ENCODE data around the gene PCBP3.

PCBP3 gene

GRCh38 chr21:45983981-45984551 lies 340.5 kb downstream of the PCBP3 start:
- 92% methylated on average over 38 of the region's 38 CpGs for WGBS
- Histone ChIP-seq H3K79me1 (replicated peaks; ENCODE audit: low read length, poor library complexity, severe bottlenecking) (peaks cover 18% of the 10 kb centered on the region), H3K4ac (ENCODE audit: low read depth in 1 of 2, low read length in 2 of 2) (peak overlapping the region in 1 of 2 experiments; percentile 13), H2BK120ac (ENCODE audit: low read depth, low read length) (no peak overlapping the region), H2BK12ac (ENCODE audit: low read length in 2 of 2) (peak overlapping the region in 1 of 2 experiments; percentile 79), H2AFZ (ENCODE audit: low read depth, low read length) (no peak overlapping the region), H3K4me2 (ENCODE audit: low read length, poor library complexity, severe bottlenecking) (no peak overlapping the region), H2BK5ac (ENCODE audit: low read depth, low read length, poor library complexity, severe bottlenecking) (no peak overlapping the region), H4K91ac (ENCODE audit: low read length) (peak overlapping the region; percentile 48), H2BK15ac (ENCODE audit: low read depth, poor library complexity, severe bottlenecking) (no peak overlapping the region), H3K36me3 (ENCODE audit: control insufficient read depth in 1 of 2, insufficient read depth in 2 of 2, low read depth in 1 of 2, low read length in 2 of 2) (peaks cover 53 to 57% of the 10 kb centered on the region in 2 experiments), H3K4me1 (ENCODE audit: control insufficient read depth, insufficient read depth, low read depth, low read length) (peaks cover 23% of the 10 kb centered on the region), H4K8ac (ENCODE audit: low read length) (peak overlapping the region; percentile 21), H3K4me3 (ENCODE audit: insufficient read depth in 1 of 2, low read depth in 1 of 2, low read length in 2 of 2) (peak overlapping the region in 1 of 2 experiments; percentile 96), H3K18ac (ENCODE audit: low read depth in 1 of 2, low read length in 2 of 2) (peak overlapping the region in 1 of 2 experiments; percentile 89), H3K14ac (ENCODE audit: low read length in 2 of 2) (peak overlapping the region in 1 of 2 experiments; percentile 99), H3K27me3 (ENCODE audit: control insufficient read depth in 1 of 2, insufficient read depth in 1 of 2, low read length in 2 of 2) (no peaks in the 10 kb centered on the region), H3K27ac (ENCODE audit: low read length, poor library complexity, severe bottlenecking) (no peak overlapping the region), H3K9ac (ENCODE audit: low read length) (peak overlapping the region; percentile 98), H3K23ac (ENCODE audit: low read length in 2 of 2) (peak overlapping the region in 1 of 2 experiments; percentile 83), H3K9me3 (ENCODE audit: control insufficient read depth, low read length) (no peaks in the 10 kb centered on the region), H2AK5ac (ENCODE audit: low read length, severe bottlenecking) (no peak overlapping the region)
- no peak for DNase-seq

GRCh38 chr21:45984584-45985095 lies 341.1 kb downstream of the PCBP3 start:
- no peak overlapping the region for H2AFZ ChIP-seq (ENCODE audit: low read depth, low read length)
- peak overlapping the region in 1 of 2 experiments; percentile 89 for H3K18ac ChIP-seq (ENCODE audit: low read depth in 1 of 2, low read length in 2 of 2)
- H3K79me1 ChIP-seq (replicated peaks; ENCODE audit: low read length, poor library complexity, severe bottlenecking): peaks cover 21% of the 10 kb centered on the region
- H4K8ac ChIP-seq (ENCODE audit: low read length): no peak overlapping the region
- H3K4me1 ChIP-seq (ENCODE audit: control insufficient read depth, insufficient read depth, low read depth, low read length): peaks cover 19% of the 10 kb centered on the region
- no peak overlapping the region for H2BK5ac ChIP-seq (ENCODE audit: low read depth, low read length, poor library complexity, severe bottlenecking)
- H3K27ac ChIP-seq (ENCODE audit: low read length, poor library complexity, severe bottlenecking): no peak overlapping the region
- H3K9me3 ChIP-seq (ENCODE audit: control insufficient read depth, low read length): no peaks in the 10 kb centered on the region
- no peak overlapping the region for H2AK5ac ChIP-seq (ENCODE audit: low read length, severe bottlenecking)
- H2BK15ac ChIP-seq (ENCODE audit: low read depth, poor library complexity, severe bottlenecking): no peak overlapping the region
- H3K9ac ChIP-seq (ENCODE audit: low read length): peak overlapping the region; percentile 98
- H3K23ac ChIP-seq (ENCODE audit: low read length in 2 of 2): no peak overlapping the region
- WGBS: 69% methylated on average over 3 of the region's 3 CpGs
- no peak overlapping the region for H3K4ac ChIP-seq (ENCODE audit: low read depth in 1 of 2, low read length in 2 of 2)
- peak overlapping the region in 1 of 2 experiments; percentile 99 for H3K14ac ChIP-seq (ENCODE audit: low read length in 2 of 2)
- no peak overlapping the region for H3K4me2 ChIP-seq (ENCODE audit: low read length, poor library complexity, severe bottlenecking)
- H2BK12ac ChIP-seq (ENCODE audit: low read length in 2 of 2): peak overlapping the region in 1 of 2 experiments; percentile 19
- no peak overlapping the region for H2BK120ac ChIP-seq (ENCODE audit: low read depth, low read length)
- H4K91ac ChIP-seq (ENCODE audit: low read length): no peak overlapping the region
- DNase-seq: no peak
- peak overlapping the region in 1 of 2 experiments; percentile 96 for H3K4me3 ChIP-seq (ENCODE audit: insufficient read depth in 1 of 2, low read depth in 1 of 2, low read length in 2 of 2)
- peaks cover 56 to 61% of the 10 kb centered on the region in 2 experiments for H3K36me3 ChIP-seq (ENCODE audit: control insufficient read depth in 1 of 2, insufficient read depth in 2 of 2, low read depth in 1 of 2, low read length in 2 of 2)
- no peaks in the 10 kb centered on the region for H3K27me3 ChIP-seq (ENCODE audit: control insufficient read depth in 1 of 2, insufficient read depth in 1 of 2, low read length in 2 of 2)

- H3K36me3 ChIP-seq (ENCODE audit: control insufficient read depth in 1 of 2, insufficient read depth in 2 of 2, low read depth in 1 of 2, low read length in 2 of 2): peaks cover 66 to 72% of the 10 kb centered on the region in 2 experiments
- 95% methylated on average over 37 of the region's 37 CpGs for whole genome bisulfite sequencing
- peak overlapping the region; percentile 98 for H3K9ac ChIP-seq (ENCODE audit: low read length)
- H2BK5ac ChIP-seq (ENCODE audit: low read depth, low read length, poor library complexity, severe bottlenecking): no peak overlapping the region
- H3K27ac ChIP-seq (ENCODE audit: low read length, poor library complexity, severe bottlenecking): no peak overlapping the region
- no peak overlapping the region for H3K4ac ChIP-seq (ENCODE audit: low read depth in 1 of 2, low read length in 2 of 2)
- H3K4me3 ChIP-seq (ENCODE audit: insufficient read depth in 1 of 2, low read depth in 1 of 2, low read length in 2 of 2): peak overlapping the region in 1 of 2 experiments; percentile 96
- peaks cover 19% of the 10 kb centered on the region for H3K4me1 ChIP-seq (ENCODE audit: control insufficient read depth, insufficient read depth, low read depth, low read length)
- peaks cover 26% of the 10 kb centered on the region for H3K79me1 ChIP-seq (replicated peaks; ENCODE audit: low read length, poor library complexity, severe bottlenecking)
- H3K18ac ChIP-seq (ENCODE audit: low read depth in 1 of 2, low read length in 2 of 2): no peak overlapping the region
- no peaks in the 10 kb centered on the region for H3K9me3 ChIP-seq (ENCODE audit: control insufficient read depth, low read length)
- H4K8ac ChIP-seq (ENCODE audit: low read length): no peak overlapping the region
- H2AFZ ChIP-seq (ENCODE audit: low read depth, low read length): no peak overlapping the region
- no peak overlapping the region for H2BK15ac ChIP-seq (ENCODE audit: low read depth, poor library complexity, severe bottlenecking)
- H3K27me3 ChIP-seq (ENCODE audit: control insufficient read depth in 1 of 2, insufficient read depth in 1 of 2, low read length in 2 of 2): no peaks in the 10 kb centered on the region
- H4K91ac ChIP-seq (ENCODE audit: low read length): no peak overlapping the region
- no peak overlapping the region for H2AK5ac ChIP-seq (ENCODE audit: low read length, severe bottlenecking)
- H3K14ac ChIP-seq (ENCODE audit: low read length in 2 of 2): no peak overlapping the region
- DNase-seq: no peak
- H2BK12ac ChIP-seq (ENCODE audit: low read length in 2 of 2): no peak overlapping the region
- no peak overlapping the region for H3K4me2 ChIP-seq (ENCODE audit: low read length, poor library complexity, severe bottlenecking)
- H2BK120ac ChIP-seq (ENCODE audit: low read depth, low read length): no peak overlapping the region
- H3K23ac ChIP-seq (ENCODE audit: low read length in 2 of 2): peak overlapping the region in 1 of 2 experiments; percentile 3
These were observed 342.2 kb downstream of the PCBP3 start for GRCh38 chr21:45985471-45986315.
